Putamen (tissue), 1 donor: ENCODE measurements around the gene FADS2.

ENCODE experiments used
- DNase-seq: peaks from one replicate; pipeline ENCODE4 v3.0.0-alpha.2; 2016; ENCODE audit warnings: low spot score

The FADS2 gene

DNA sequence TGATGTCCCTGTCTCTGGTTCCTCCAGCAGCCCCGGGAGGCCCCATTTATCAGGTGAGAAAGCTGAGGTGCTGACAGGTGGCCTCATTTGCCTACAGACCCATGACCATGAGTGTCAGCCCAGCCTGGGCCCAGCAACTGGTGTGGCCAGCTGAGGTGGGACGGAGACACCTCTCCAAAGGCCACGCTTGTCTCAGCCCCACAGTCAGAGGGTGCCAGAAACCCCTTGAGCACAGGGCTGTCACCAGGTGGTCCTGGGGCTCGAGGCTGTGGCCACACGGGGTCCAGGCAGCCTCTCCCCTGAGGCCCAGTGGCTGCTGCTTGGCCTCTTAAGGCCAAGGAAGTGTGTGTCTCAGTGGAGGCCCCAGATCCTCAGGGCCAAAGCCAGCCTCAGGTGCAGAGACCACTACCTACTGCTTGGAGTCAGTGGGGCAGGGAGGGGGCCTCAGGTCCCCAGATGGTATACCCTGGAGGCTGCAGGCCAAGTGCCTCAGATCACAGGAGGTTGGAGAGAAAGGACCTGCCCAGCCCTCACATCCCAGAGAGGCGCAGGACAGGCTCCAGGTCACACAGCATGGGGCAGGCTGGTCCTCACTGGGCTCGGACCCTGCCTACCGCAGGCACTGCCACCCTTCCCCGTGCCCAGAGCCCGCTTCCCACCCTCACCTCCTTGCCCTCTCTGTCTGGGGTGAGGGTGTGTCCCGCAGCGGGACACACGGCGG, 77.9 kb downstream of the FADS2 start:
- no peak for DNase-seq

DNA sequence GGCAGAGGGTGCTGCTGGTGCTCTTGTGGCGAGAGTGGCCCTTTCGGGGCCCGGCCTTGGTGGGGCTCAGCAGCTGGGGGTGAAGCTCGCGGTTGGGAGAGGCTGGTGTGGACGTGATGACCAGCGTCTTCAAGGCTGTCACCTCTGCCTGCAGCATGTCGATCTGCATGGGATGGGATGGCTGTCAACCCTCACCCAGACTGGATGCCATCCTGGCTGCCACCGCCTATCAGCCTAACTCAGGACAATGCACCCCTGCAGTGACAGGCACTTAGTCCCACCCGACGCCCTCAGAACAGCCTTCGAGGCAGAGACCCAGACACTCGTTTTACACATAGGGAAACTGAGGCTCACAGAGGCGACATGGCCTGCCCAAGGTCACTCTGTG, 78.4 kb downstream of the FADS2 start:
- no peak for DNase-seq

DNA sequence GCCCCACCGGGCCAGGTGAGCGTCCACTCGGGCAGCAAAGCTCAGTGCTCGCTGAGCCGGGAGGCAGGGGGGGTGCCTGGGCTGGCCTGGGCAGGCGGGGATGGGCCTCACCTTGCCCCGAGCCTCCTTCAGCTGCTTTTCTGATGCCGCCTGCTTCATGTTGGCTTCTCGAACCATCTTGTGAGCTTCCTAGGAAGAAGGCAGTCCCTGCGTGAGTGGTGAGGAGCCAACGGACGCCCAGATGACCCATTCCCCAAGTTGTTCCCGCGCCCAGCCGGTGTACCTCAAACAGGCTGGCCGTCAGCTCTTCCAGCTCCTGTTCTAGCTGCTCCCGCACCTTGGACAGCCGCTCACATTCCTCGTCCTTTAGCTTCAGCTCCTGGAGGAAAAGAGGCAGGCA, 79.2 kb downstream of the FADS2 start:
- DNase-seq, result no peak

DNA sequence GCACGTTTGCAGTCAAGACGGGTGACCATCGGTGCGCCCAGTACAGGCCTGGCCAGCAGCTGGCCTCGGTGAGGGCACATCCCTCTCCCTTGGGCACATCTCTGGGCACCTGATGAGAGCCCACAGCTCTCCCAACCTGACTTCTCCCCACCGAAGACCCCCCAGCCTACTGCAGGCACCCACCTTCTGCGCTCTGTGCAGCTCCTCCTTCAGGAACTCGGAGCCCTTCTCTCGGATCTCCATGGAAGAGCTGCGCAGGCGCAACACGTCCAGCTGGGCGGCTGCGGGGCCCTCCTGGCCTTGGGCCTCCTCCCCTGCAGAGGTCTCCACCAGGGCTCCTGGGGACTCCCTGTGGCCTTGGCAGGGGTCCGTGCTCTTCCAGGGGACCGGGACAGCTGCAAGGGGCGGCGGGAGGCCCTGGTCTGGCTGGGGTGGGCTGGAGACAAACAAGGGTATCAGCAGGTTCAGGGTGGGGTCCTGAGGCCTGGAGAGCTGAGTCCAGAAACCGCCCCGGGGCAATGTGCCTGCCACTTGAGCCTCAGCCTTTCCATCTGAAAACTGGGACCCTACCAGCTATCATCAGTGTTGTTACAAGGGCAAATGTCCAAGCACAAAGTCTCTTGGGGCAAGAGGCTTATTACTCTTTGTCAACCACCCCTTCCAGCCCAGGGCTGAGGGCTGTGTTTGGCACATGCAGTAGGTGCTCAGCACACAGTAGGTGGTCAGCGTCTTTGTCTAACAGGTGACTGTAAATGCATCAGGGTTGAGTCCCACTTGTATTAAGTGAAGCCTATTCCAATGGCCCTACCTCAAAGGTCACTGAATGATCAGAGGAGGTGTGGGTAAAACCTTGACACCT, 80.0 kb downstream of the FADS2 start:
- no peak for DNase-seq

DNA sequence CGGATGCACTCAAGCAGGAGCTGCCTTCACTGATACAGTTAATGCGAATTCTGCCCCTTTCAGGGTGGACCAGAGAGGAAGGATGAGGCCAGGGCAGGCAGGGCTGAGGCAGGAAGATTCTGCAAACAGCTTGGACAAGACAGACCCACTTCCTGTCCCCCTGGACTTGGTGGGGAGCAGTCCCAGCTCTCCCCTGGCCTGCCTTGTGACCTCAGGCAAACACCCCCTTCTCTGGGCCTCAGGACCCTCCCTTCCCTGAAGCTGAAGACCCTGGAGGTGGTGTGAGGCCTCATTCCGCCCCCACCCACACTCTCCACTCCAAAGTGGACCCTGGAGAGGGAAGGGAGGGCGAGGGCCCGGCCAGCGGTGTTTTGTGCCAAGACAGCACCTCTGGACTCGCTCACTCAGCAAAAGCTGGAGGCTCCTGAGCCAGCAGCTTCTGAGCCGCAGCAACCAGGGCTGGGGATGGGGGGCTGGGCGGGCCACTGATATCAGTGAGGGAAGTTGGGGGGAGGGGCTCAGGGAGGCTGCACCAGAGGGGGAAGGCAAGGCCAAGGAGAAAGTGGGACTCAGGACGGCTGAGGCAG, 80.7 kb downstream of the FADS2 start:
- no peak for DNase-seq

DNA sequence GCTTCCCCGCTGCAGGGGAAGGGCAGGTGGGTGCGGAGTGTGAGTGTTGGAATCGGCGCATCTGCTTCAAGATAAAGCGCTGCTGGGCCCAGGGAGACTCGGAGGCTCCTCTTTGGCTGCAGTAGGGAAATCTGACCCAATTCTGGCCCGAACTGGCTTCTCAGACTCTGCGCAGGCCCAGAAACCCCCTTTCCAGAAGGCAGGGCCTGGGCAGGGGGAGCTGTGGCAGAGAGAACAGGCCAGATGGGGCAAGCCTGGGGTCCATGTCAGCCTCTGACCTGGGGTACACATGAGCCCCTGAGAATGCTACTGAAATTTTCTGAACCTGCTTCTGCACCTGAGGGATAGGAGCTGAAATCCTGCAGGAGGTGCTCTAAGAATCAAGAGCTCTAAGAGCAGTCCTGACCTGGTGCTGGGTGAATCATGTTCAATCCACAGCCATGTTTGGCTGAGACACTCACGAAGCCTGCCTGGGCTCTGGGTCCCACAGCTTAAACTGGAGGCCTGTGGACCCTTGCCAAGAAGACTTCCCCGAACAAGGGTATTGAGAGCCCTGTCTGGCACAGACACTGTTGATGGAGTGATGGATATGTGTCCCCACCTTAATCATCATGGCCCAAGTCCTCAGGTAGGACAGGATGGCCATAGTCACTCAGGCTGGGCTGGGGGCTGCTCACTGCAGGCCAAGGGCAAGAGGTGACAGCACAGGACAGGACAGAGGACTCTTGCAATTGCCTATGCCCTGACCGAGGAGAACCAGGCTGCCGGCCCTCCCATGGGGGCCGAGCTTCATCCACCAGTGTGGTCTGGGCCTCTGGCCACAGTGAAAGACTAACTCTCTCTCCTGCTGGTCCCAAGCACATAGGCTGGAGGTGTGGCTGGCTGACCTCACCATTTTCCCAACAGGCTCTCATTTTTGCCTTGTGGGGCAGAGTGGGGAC, 82.4 kb downstream of the FADS2 start:
- no peak for DNase-seq

DNA sequence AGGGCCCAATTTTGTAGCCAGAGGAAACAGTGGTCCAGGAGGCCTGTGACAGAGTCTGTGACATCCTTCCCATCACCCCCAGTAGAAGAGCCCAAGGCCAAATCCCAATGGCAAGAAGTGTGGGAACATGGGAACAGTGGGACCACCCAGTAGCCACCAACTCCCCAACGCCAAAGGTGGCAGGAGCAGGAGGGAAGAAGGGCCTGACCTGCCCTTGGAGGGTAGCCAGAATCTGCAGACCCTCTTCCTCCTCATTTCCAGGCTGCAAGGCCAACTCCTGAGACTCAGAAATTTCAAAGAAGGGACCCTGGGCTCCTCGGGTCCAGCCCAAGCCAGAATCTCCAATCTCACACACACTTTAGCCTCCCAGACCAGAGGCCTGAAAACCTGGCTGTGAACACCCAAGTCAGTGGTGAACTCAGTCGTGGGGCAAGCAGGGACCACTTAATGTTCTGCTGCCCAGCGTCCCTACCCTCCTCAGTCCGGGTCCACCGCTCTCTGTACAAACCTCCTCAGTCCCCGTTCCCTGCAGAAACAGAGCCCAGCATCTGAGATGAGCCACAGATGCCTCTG, 83.1 kb downstream of the FADS2 start:
- DNase-seq, result no peak

DNA sequence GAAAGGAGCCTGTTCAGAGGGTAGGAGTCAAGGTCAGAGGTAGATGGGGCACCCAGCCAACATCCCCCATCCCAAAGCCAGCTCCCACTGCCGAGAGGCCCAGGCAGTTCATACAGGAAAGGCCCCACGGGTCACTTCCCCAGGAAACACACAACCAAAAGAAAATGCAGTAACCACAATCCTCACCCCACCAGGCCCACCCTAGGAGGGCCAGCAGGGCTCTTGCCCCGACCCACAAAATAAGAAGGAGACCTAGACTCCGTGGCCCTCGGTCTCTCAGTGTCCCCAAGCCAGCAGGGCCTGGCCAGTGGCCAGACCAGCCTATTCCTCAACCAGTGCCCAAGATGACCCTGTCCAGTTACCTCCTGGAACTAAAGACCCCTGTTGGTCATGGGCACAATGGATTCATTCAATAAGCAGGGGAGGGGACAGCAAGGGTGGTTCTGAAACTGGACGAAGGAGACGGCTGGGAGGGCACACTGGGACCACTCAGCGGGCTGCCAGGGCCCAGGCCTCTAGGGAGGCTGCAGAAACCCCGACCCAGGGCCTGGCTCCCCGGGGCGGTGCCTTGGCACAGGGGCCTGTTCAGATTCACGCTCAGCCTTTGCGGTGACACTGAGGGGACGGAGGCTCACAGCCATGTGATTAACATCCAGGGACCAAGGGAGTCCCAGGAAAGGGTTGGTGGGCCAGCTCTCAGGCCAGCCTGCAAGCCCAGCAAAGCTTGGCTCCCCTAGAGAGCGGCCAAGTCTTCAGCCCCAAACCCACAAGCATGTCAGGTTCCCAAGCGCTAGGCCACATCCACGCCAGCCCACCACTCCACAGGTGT, 83.8 kb downstream of the FADS2 start:
- DNase-seq, result no peak

DNA sequence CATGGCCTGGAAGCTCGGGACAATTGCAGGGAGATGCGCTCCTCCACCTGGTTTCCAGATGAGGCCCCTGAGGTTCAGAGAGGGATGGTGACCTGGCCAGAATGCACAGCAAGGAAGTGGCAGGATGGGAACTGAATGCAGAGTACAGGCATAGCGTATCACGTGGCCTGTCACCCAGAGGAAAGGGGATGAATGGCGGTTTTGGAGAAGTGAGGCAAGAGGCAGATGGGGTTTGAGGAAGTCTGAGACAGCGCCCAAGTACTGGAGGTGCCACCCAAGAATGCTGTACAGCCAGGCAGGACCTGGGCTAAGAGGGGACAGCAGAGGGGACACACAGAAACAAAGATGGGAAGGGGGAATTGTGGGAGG, 84.4 kb downstream of the FADS2 start:
- no peak for DNase-seq

DNA sequence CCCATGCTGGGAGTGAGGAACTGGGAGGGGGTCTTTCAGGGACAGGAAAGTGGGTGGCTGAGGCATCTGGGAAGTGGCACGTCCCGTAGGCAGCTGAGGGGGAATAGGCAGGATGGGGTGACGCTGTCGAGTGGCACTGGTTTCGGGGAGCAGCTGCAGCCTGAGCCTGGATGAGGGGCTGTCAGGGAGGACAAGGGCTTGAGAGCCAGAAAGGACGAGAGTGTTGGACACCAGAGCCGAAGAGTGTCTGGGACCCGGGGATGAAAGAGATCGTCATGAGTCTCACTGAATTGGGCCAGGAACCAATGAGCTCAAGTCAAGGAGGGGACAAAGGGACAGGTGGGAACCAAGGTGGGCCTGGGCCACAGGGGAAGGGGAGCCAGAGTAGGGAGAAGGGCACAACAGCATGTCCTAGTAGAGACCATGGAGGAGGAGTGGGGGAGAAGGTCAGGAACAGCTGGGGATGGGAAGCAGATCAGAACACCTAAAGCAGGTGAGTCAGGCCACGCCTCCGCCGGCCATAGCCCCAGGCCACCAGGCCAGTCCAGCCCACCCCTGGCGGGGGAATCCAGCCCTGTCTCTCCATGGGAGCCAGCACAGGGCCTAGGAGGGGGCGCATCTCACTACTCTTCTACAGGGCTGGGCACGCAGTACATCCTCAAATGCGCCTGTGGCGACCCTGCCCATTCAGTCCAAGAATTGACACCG, 85.0 kb downstream of the FADS2 start:
- DNase-seq, result no peak

DNA sequence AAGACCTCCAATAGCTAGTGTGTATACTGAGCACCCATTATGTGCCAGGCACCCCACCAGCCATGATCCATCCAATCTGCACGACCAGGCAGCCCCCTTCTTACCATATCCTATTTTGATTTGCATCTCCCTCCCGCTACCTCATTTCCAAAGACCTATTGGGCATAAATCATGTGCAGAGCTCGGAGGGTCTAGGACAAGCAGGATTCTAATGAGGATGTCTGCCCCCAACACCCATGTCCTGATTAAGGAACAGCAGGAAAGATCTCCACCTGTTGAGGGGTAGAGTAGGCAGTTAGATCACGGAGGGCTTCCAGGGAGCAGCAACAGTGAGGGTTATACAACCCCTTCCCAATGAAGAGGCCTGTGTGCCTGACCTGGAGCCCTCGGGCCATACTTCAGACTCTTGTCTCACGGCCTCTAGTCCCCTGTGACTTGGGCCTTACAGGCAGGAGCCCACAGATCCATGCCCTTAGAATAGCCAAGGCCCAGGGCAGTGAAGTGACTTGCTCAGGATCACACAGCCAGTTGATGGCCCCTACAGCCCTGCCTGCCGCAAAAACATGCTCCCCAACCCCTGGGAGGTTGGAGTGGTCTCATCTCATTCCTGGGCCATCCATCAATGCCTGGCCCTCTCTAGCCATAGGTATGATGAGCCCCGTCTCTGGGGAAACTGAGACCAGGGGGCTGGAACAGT, 85.7 kb downstream of the FADS2 start:
- no peak for DNase-seq

DNA sequence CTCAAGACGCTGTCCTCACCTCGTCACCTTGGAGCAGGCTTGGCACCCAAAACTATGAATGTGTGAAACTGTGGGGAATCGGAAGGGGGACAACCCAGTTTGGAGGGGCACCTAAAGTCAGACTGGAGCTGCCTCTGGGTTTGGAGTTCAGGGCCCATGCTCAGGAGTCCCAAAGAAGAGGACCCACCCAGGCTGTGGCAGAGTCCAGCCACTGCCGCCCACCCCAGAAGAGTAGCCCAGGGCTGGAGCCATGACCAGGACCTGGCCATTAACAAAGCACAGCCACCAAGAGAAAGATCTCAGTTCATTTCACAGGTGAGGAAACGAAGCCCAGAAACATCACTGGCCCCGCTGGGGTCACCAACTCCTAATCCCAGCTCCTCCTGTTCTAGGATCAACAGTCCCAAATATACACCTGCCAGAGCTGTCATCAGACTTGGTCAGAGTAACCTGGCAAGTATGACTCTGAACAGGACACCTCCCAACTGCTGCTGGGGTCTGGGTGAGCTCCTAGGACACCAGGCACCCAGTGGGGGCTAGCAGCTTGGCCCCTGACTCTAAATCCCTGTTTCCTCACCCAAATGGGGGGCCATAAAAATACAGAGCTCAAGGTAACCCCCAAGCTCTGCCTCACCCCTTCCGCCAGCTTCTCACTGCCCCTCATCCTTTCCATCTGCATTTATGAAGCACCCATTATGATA, 86.5 kb downstream of the FADS2 start:
- DNase-seq, result no peak

DNA sequence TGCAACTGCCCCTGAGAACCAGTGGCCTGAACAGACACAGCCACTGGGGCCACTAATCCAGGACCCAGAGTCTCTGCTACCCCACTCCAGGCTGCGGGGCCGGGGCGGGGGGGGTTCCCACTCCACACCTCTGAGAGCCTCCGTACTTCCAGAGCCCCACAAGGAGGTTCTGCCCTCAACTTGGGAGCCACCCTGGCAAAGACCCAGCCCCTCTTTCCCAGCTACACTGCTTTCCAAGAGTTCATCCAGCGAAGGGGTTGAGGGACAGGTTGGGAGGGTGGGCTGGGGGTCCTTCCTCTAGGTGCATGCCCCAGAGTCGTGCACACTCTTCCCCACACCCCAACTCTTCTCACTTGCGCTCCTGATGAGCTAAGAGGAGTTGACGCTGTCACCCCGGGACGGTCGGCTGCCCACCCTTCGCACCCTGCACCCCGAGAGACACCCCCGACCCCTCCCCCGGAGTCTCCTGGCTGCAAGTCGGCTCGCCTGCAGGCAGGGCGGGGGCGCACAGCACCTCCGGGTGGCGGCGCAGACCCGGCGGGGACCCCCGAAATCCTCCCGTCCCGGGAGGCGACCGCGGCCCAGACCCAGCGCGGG, 88.7 kb downstream of the FADS2 start:
- no peak for DNase-seq
